Activated CD8-positive, alpha-beta T cell treated with anti-CD3 and anti-CD28 coated beads, Interleukin-2, amount 10 ng/mL, durations not matched to agents 7 days and 5 days (primary cell): ENCODE measurements around the gene MAPK8. TPM values are rescaled to one million over a fixed set of nuclear protein-coding genes. Genes with fewer than 3 reads are reported as not detected.

ENCODE experiments used
- ATAC-seq: fragments of 150-1000 bp; cut with Tn5 transposase; one replicate; pipeline ENCODE4 v1.10.0; 2021; ENCODE audit warnings: moderate library complexity
- CTCF ChIA-PET: fragments of 350-600 bp; sonication (Branson Sonifier 250); formaldehyde crosslinking; loops from one replicate; lab custom pipeline; 2021; ENCODE audit warnings: antibody characterized with exemption; lab: Charles Lee
- POLR2A ChIA-PET: fragments of 350-600 bp; sonication (Branson Sonifier 250); formaldehyde crosslinking; loops from one replicate; lab custom pipeline; 2021; ENCODE audit warnings: antibody characterized with exemption; lab: Charles Lee
- DNase-seq: peaks from one replicate; pipeline ENCODE4 v3.0.0-alpha.2; 2020
- H3K27ac Mint-ChIP-seq: one replicate; pipeline ENCODE4 v1.8.0; 2021; ENCODE audit warnings: mild to moderate bottlenecking, mixed read lengths
- H3K27me3 Mint-ChIP-seq: one replicate; pipeline ENCODE4 v1.8.0; 2021; ENCODE audit warnings: low read depth, mixed read lengths
- H3K36me3 Mint-ChIP-seq: one replicate; pipeline ENCODE4 v1.8.0; 2021; ENCODE audit warnings: low read depth, mixed read lengths
- H3K4me1 Mint-ChIP-seq: one replicate; pipeline ENCODE4 v1.8.0; 2021; ENCODE audit warnings: low read depth, mixed read lengths
- H3K4me3 Mint-ChIP-seq: one replicate; pipeline ENCODE4 v1.8.0; 2021; ENCODE audit warnings: mild to moderate bottlenecking, mixed read lengths
- H3K9me3 Mint-ChIP-seq: one replicate; pipeline ENCODE4 v1.8.0; 2022; ENCODE audit warnings: mixed read lengths; ENCODE audit not compliant: insufficient read depth
- total RNA-seq, 2 experiments: library from RNA; stranded (reverse); gene quantifications; one replicate each; pipeline ENCODE4 v1.2.3, GENCODE V29; 2021

The MAPK8 gene
- total RNA-seq, 2 experiments from 2014 or later = 29.4 to 30.7 TPM

DNA sequence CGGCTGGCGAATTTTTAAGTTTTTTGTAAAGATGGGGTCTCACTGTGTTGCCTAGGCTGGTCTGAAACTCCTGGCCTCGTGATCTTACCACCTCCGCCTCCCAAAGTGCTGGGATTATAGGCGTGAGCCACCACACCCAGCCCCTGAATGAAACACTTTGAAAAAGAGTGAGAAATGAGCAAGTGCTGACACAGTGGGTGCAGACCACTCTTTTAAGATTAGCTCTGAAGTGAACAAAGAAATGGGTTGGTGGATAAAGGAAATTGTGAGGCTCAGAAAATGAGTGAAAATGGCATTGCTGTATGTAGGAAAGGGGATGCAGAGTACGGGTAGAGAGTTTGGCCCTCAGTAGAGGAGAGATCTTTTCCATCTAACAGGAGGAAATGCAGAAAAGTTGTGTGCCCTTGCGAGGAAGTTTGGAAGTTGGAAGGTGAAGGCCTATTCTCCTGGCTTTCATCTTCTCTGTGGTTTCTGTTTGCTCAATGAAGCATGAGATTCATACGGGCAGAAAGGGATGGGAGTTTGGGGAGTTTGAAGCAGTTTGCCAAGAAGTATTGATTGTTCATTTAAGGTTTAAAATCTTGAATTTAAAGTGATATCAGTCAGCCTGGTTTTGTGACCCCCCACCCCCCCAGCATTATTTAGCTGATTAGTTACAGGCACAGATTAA is 11.0 kb downstream of the MAPK8 start:
- DNase-seq (no peak), ATAC-seq (no peak)
- Mint-ChIP-seq H3K27ac (no peak overlapping the region), H3K4me1 (peaks cover 6% of the 10 kb centered on the region), H3K36me3 (no peaks in the 10 kb centered on the region), H3K27me3 (no peaks in the 10 kb centered on the region), H3K9me3 (no peaks in the 10 kb centered on the region), H3K4me3 (no peak overlapping the region)
- ChIA-PET POLR2A (no interaction called here), CTCF (interaction anchor here (1.3 kb wide), 1 partner anchor 10 kb away, joined by 3 read pairs; no protein-coding TSS in a partner anchor)

GRCh38 chr10:48322017-48322416 is 15.5 kb downstream of the MAPK8 start:
- Mint-ChIP-seq H3K36me3 (peaks cover 8% of the 10 kb centered on the region), H3K4me1 (peaks cover 2% of the 10 kb centered on the region), H3K27ac (no peak overlapping the region), H3K9me3 (no peaks in the 10 kb centered on the region), H3K27me3 (no peaks in the 10 kb centered on the region), H3K4me3 (no peak overlapping the region)
- ATAC-seq = no peak
- POLR2A ChIA-PET = no interaction called here
- CTCF ChIA-PET = no interaction called here
- DNase-seq = no peak

DNA sequence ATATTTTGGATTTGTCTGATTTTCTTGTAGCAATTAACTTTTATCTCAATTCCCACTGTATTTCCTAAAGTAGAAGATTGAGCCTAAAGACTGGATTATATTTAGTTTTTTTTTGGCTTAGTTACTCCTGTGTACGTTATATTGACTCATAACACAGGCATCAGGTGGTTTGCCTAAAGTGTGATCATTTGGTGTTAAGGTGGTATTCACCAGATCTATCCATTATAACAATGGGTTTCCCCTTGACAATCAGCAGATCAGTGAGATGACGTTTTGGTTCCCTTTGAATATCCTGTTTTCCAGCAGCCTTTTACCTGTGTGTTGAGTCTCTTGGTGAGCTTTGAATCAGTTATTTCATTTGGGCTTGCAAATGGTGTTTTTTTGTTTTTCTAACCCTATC is 18.1 kb downstream of the MAPK8 start:
- no peaks in the 10 kb centered on the region for H3K27me3 Mint-ChIP-seq
- peaks cover 10% of the 10 kb centered on the region for H3K36me3 Mint-ChIP-seq
- ATAC-seq (no peak), DNase-seq (no peak)
- H3K9me3 Mint-ChIP-seq = no peaks in the 10 kb centered on the region
- H3K27ac Mint-ChIP-seq = no peak overlapping the region
- POLR2A ChIA-PET = no interaction called here
- H3K4me3 Mint-ChIP-seq = no peak overlapping the region
- H3K4me1 Mint-ChIP-seq = peaks cover 2% of the 10 kb centered on the region
- CTCF ChIA-PET = interaction anchor here (0.8 kb wide), 2 partner anchors 14 to 334 kb away, joined by 3 to 5 read pairs; no protein-coding TSS in a partner anchor

DNA sequence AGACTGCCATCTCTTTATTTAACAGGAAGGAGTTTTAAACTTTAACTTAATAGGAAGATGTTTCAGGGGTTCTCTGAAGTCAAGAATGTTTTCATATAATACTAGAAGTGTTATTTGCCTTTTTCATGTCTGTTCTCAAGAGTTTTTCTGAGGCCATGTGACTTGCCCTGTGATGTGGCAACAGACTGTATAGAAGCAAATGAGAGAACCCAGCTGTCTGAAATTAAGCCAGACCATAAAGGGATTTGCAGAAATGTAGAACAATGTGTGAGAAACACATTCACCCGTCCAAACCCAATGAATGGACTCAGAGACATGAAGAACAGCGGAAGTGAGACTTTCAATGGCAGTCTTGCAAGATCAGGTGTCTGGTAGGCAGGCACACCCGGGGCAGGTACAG is 23.8 kb downstream of the MAPK8 start:
- H3K36me3 Mint-ChIP-seq = peaks cover 29% of the 10 kb centered on the region
- no peaks in the 10 kb centered on the region for H3K9me3 Mint-ChIP-seq
- peaks cover 8% of the 10 kb centered on the region for H3K4me1 Mint-ChIP-seq
- H3K27me3 Mint-ChIP-seq = no peaks in the 10 kb centered on the region
- ChIA-PET CTCF (interaction anchor here (1.2 kb wide), 1 partner anchor 20 kb away, joined by 3 read pairs; no protein-coding TSS in a partner anchor), POLR2A (no interaction called here)
- no peak overlapping the region for H3K27ac Mint-ChIP-seq
- DNase-seq (no peak), ATAC-seq (no peak)
- H3K4me3 Mint-ChIP-seq = no peak overlapping the region

DNA sequence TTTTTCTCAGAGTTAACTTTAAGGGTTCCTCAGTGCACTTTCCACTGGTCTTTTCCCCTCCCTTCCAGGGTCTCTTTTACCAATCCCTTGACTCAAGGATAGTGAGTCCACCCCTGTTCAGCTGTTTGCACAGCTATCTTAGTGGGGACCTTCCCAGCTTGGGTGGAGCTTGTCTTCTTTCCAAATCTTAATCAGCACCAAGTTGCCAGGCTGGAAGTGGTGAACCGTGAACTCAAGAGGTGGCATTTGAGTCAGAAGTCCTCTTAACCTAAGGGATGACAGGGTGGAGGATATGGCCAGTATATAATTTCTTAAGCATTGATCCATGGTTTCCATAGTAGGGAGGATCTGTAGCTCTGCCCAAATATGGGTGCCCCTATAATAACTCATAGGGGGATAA is 25.0 kb downstream of the MAPK8 start:
- ATAC-seq = no peak
- Mint-ChIP-seq H3K27ac (no peak overlapping the region), H3K36me3 (peaks cover 26% of the 10 kb centered on the region), H3K4me3 (no peak overlapping the region), H3K27me3 (no peaks in the 10 kb centered on the region), H3K4me1 (peaks cover 8% of the 10 kb centered on the region), H3K9me3 (no peaks in the 10 kb centered on the region)
- ChIA-PET POLR2A (no interaction called here), CTCF (interaction anchor here (1.2 to 1.8 kb wide), 2 partner anchors 21 kb away, joined by 3 to 7 read pairs; no protein-coding TSS in a partner anchor)
- no peak for DNase-seq

DNA sequence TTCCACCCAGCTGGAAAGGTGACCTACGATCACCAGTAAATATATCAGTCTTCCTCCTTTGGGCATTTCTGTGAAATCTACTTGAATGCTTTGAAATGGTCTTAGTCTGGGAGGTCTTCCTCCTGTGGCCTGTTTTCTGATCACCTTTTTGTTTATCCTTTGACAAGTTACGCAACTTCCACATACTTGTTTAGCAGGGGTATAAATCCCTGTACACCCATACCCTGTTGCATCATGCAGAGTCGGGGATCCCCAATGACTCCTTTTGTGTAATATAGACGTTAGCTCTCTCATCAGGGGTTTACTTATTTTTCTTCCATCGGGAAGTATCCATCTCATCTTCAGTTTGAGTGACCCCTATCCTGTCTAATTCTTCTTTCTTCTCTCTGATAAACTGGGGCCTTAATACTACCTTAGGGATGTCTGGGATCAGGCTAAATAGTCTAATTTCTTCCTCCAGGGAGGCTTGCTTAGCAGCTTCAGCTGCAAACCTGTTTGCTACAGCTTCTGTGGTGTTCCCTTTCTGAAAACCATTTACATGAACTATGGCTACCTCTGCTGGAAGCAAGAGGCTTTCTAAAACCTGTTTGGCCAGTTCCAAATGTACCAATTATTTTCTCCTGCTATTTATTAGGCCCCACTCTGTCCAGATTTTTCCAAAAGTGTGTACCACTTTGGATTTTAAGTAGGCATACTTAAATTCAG is 25.8 kb downstream of the MAPK8 start:
- no peak for ATAC-seq
- Mint-ChIP-seq H3K36me3 (peaks cover 25% of the 10 kb centered on the region), H3K27me3 (no peaks in the 10 kb centered on the region), H3K4me3 (no peak overlapping the region), H3K9me3 (no peaks in the 10 kb centered on the region), H3K27ac (no peak overlapping the region), H3K4me1 (peaks cover 16% of the 10 kb centered on the region)
- CTCF ChIA-PET = interaction anchor here (1.5 to 1.8 kb wide), 2 partner anchors 22 to 31 kb away, joined by 5 to 7 read pairs; no protein-coding TSS in a partner anchor
- POLR2A ChIA-PET = no interaction called here
- no peak for DNase-seq

DNA sequence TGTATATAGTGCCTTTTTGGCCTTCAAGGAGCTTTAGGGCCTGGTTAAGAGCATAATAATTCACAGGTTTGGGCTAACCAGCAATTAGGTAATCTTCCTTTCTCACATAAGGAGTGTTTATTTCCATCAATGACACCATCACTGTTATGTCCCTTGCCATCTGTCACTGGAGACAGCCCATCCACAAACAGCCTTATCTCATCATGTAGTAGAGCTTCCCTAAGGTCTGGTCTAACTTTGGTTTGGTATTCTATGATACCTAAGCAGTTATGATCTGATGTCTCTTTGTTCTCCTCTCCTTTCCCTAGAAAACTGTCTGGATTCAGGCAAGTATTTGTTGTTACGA is 26.4 kb downstream of the MAPK8 start:
- ATAC-seq (no peak), DNase-seq (no peak)
- H3K27me3 Mint-ChIP-seq = no peaks in the 10 kb centered on the region
- H3K27ac Mint-ChIP-seq = no peak overlapping the region
- H3K9me3 Mint-ChIP-seq = no peaks in the 10 kb centered on the region
- peaks cover 20% of the 10 kb centered on the region for H3K4me1 Mint-ChIP-seq
- H3K36me3 Mint-ChIP-seq = peaks cover 25% of the 10 kb centered on the region
- no peak overlapping the region for H3K4me3 Mint-ChIP-seq
- POLR2A ChIA-PET = no interaction called here
- CTCF ChIA-PET = interaction anchor here (1.5 to 1.8 kb wide), 2 partner anchors 23 to 31 kb away, joined by 5 to 7 read pairs; no protein-coding TSS in a partner anchor

DNA sequence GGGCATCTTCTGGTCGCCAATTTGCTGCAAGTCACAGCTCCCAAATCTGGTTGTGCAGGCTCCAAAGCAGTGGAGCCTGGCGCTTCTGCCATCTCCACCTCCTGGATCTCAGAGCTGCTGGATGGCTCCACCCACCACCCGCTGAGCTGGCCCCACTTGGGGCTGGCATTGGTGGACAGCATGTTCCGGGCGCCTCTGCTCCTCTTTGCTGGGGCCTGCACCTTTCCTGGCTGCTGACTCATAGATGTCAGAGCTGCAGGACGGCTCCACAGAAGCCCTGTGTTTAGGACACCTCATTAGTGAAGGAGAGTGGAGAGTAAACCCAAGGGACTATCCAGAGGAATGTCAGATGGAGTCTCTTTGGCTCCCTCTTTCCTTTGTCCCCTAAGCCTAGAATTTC is 27.4 kb downstream of the MAPK8 start:
- CTCF ChIA-PET = interaction anchor here (1.5 kb wide), 1 partner anchor 30 kb away, joined by 5 read pairs; no protein-coding TSS in a partner anchor
- Mint-ChIP-seq H3K36me3 (peaks cover 25% of the 10 kb centered on the region), H3K27ac (no peak overlapping the region), H3K9me3 (no peaks in the 10 kb centered on the region), H3K4me1 (peaks cover 27% of the 10 kb centered on the region), H3K4me3 (no peak overlapping the region), H3K27me3 (no peaks in the 10 kb centered on the region)
- POLR2A ChIA-PET = no interaction called here
- DNase-seq (no peak), ATAC-seq (no peak)

- Mint-ChIP-seq H3K36me3 (peaks cover 21% of the 10 kb centered on the region), H3K27ac (no peak overlapping the region), H3K9me3 (no peaks in the 10 kb centered on the region), H3K4me1 (peaks cover 38% of the 10 kb centered on the region), H3K27me3 (no peaks in the 10 kb centered on the region), H3K4me3 (no peak overlapping the region)
- ChIA-PET CTCF (no interaction called here), POLR2A (no interaction called here)
- ATAC-seq = no peak
- no peak for DNase-seq
These were observed 29.3 kb downstream of the MAPK8 start for GRCh38 chr10:48335788-48336187.

- ChIA-PET CTCF (no interaction called here), POLR2A (no interaction called here)
- H3K27ac Mint-ChIP-seq = peak overlapping the region; percentile 40
- no peak overlapping the region for H3K4me3 Mint-ChIP-seq
- ATAC-seq = no peak
- H3K9me3 Mint-ChIP-seq = no peaks in the 10 kb centered on the region
- no peak for DNase-seq
- peaks cover 38% of the 10 kb centered on the region for H3K4me1 Mint-ChIP-seq
- peaks cover 11% of the 10 kb centered on the region for H3K36me3 Mint-ChIP-seq
- H3K27me3 Mint-ChIP-seq = no peaks in the 10 kb centered on the region
These were observed 30.6 kb downstream of the MAPK8 start for GRCh38 chr10:48336978-48337599.

DNA sequence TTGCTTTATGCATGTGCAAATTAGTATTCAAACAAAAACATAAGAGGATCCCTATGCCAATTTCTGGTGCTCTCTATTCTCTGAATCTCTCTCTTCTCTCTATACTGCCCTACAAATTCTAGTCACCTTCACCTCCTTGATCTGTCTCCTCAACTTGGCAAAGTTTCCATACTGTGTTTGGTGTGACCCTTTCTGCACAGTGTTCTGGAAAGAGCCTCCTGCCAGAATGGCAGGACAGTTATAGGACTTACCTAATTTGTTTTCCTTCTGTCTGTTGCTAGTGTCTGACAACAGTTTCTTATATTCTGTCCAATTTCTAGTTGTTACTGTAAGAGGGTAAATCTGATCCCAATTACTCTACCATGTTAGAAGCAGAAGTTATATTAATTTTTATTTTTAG is 34.3 kb downstream of the MAPK8 start:
- ChIA-PET CTCF (no interaction called here), POLR2A (no interaction called here)
- ATAC-seq (no peak), DNase-seq (no peak)
- H3K9me3 Mint-ChIP-seq = no peaks in the 10 kb centered on the region
- peaks cover 41% of the 10 kb centered on the region for H3K4me1 Mint-ChIP-seq
- H3K36me3 Mint-ChIP-seq = peaks cover 6% of the 10 kb centered on the region
- H3K27me3 Mint-ChIP-seq = no peaks in the 10 kb centered on the region
- no peak overlapping the region for H3K4me3 Mint-ChIP-seq
- H3K27ac Mint-ChIP-seq = peak overlapping the region; percentile 58

- DNase-seq (no peak), ATAC-seq (no peak)
- CTCF ChIA-PET = interaction anchor here (1.7 kb wide), 1 partner anchor 20 kb away, joined by 4 read pairs; no protein-coding TSS in a partner anchor
- Mint-ChIP-seq H3K4me1 (peaks cover 29% of the 10 kb centered on the region), H3K9me3 (peaks cover 7% of the 10 kb centered on the region), H3K36me3 (peaks cover 15% of the 10 kb centered on the region), H3K4me3 (no peak overlapping the region), H3K27me3 (no peaks in the 10 kb centered on the region), H3K27ac (no peak overlapping the region)
- POLR2A ChIA-PET = no interaction called here
These were observed 36.6 kb downstream of the MAPK8 start for GRCh38 chr10:48343106-48343505.
